ENCODE results near the gene VSIR.
A peak's percentile ranks its signal among the peaks of the same experiment; 100 is the strongest.

DNA sequence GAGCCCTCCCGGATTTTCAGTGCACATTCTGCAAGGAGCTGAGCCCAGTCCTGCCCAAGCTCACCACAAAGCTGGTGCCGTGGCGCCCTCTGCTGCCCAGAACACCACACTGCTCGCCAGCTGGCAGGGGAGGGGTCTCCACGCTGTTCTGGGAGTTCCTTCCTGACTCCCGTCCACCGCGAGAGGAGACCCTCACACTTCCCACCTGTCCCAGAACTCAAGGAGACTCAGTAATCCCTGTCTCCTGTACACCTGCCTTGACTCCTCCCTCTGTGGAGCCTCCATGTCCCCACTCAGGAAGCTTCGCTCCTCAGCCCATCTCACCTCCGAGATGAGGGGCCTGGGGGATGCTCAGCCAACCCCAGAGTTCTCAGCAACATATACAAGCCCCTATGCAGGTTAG, 65.0 kb downstream of the VSIR start:
- TF ChIP-seq, protein P1, sequence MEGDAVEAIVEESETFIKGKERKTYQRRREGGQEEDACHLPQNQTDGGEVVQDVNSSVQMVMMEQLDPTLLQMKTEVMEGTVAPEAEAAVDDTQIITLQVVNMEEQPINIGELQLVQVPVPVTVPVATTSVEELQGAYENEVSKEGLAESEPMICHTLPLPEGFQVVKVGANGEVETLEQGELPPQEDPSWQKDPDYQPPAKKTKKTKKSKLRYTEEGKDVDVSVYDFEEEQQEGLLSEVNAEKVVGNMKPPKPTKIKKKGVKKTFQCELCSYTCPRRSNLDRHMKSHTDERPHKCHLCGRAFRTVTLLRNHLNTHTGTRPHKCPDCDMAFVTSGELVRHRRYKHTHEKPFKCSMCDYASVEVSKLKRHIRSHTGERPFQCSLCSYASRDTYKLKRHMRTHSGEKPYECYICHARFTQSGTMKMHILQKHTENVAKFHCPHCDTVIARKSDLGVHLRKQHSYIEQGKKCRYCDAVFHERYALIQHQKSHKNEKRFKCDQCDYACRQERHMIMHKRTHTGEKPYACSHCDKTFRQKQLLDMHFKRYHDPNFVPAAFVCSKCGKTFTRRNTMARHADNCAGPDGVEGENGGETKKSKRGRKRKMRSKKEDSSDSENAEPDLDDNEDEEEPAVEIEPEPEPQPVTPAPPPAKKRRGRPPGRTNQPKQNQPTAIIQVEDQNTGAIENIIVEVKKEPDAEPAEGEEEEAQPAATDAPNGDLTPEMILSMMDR (IDR thresholded peaks at IDR 0.05; ENCODE audit: insufficient read depth, low read depth, low read length): peak; percentile 62
- TF ChIP-seq EZH2 (IDR thresholded peaks at IDR 0.05; ENCODE audit: insufficient read depth, low read length): no peak

All from astrocyte (in vitro differentiated cells and primary cell).